MM.1S (cell line): ENCODE data around the gene FCER1G.

ENCODE experiments used
- EZH2 ChIP-seq: fragments of 300-600 bp; sonication (generic); optimal IDR thresholded peaks from 2 replicates; pipeline ENCODE3; 2017; ENCODE audit warnings: low read depth, mild to moderate bottlenecking, antibody characterized with exemption, low read length, mixed read lengths
- TF ChIP-seq, protein P1 (sequence below): fragments of 300-600 bp; sonication (generic); IDR thresholded peaks from 2 replicates; pipeline ENCODE4 v1.5.1; 2016; ENCODE audit warnings: antibody characterized with exemption, low read length, mixed read lengths

- TF ChIP-seq, protein P1, sequence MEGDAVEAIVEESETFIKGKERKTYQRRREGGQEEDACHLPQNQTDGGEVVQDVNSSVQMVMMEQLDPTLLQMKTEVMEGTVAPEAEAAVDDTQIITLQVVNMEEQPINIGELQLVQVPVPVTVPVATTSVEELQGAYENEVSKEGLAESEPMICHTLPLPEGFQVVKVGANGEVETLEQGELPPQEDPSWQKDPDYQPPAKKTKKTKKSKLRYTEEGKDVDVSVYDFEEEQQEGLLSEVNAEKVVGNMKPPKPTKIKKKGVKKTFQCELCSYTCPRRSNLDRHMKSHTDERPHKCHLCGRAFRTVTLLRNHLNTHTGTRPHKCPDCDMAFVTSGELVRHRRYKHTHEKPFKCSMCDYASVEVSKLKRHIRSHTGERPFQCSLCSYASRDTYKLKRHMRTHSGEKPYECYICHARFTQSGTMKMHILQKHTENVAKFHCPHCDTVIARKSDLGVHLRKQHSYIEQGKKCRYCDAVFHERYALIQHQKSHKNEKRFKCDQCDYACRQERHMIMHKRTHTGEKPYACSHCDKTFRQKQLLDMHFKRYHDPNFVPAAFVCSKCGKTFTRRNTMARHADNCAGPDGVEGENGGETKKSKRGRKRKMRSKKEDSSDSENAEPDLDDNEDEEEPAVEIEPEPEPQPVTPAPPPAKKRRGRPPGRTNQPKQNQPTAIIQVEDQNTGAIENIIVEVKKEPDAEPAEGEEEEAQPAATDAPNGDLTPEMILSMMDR: no peak
- no peak for TF ChIP-seq EZH2
These were observed 16.8 kb upstream of the FCER1G start for GRCh38 chr1:161198194-161198896.
